ENCODE results near the gene GPR75. TPM values are rescaled to one million over a fixed set of nuclear protein-coding genes. Genes with fewer than 3 reads are reported as not detected.

Gene GPR75
- total and polyA plus RNA-seq, 2 of the 13 experiments (the other 11 are each of a cell fraction or from before 2014, with no cell fraction given) = 3.3 to 4.1 TPM

DNA sequence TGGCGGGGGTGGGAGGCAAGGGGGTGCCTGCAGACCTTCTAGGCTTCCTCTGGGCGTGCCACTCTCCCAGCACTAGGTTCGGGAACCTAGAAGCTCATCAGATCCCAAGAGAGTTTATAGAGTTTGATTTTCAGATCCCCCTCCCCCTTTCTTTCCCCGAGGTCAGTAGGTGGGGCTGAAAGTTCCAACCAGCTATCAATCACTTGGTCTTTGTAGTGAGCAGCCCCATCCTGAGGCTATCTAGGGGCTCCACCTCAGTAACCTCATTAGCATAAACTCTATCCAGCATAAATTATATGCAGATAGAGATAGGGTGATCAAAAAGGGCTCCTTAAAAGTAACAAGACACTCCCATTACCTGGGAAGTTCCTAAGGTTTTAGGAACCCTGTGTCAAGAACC, 40.1 kb downstream of the GPR75 start:
- 92% methylated on average over 4 of the region's 4 CpGs for WGBS (ENCODE audit: low lambda C conversion rate)
- Histone ChIP-seq H3K9ac (ENCODE audit: insufficient read depth, low read depth, low read length) (no peak overlapping the region), H3K36me3 (replicated peaks in 1 of 2; ENCODE audit: control insufficient read depth in 1 of 2, insufficient read depth in 2 of 2, low read length in 2 of 2) (peaks cover 12 to 39% of the 10 kb centered on the region in 2 experiments), H2AFZ (ENCODE audit: low read length) (no peak overlapping the region), H3K9me3 (ENCODE audit: low read length) (no peaks in the 10 kb centered on the region), H3K27ac (ENCODE audit: extremely low read length, insufficient read depth, low read length) (no peak overlapping the region), H3K4me2 (ENCODE audit: low read depth, low read length) (no peak overlapping the region), H3K27me3 (ENCODE audit: control insufficient read depth in 1 of 2, insufficient read depth in 2 of 2, low read length in 2 of 2) (no peaks in the 10 kb centered on the region), H4K20me1 (ENCODE audit: insufficient read depth, low read length) (no peaks in the 10 kb centered on the region), H3K79me2 (ENCODE audit: insufficient read depth, low read length) (no peaks in the 10 kb centered on the region), H3K4me1 (ENCODE audit: insufficient read depth, low read length) (peaks cover 26% of the 10 kb centered on the region), H3K4me3 (replicated peaks in 1 of 3; ENCODE audit: insufficient read depth in 1 of 3, low read depth in 2 of 3, low read length in 3 of 3) (no peak overlapping the region)
- POLR2A ChIA-PET = no interaction called here
- in situ Hi-C loops (cut with HindIII; ENCODE audit: extremely low pct_ligation_motif_present, low pct_unique_long_range_greater_than_20kb) (no loop called here), intact Hi-C loops (cut with micrococcal nuclease; ENCODE audit: unreplicated experiment) (no loop called here)
- FAIRE-seq = no peak
- CTCF ChIA-PET (ENCODE audit: low intra/inter-chr PET ratio, low total read pairs) = no interaction called here
- DNase-seq (ENCODE audit: low spot score) = no peak
- no peak for TF ChIP-seq ZFX (CRISPR knock-in tag; IDR thresholded peaks at IDR 0.05; ENCODE audit: low read depth)
- TF ChIP-seq GABPB1 (CRISPR knock-in tag; IDR thresholded peaks at IDR 0.05) = no peak
- TF ChIP-seq, protein P1, sequence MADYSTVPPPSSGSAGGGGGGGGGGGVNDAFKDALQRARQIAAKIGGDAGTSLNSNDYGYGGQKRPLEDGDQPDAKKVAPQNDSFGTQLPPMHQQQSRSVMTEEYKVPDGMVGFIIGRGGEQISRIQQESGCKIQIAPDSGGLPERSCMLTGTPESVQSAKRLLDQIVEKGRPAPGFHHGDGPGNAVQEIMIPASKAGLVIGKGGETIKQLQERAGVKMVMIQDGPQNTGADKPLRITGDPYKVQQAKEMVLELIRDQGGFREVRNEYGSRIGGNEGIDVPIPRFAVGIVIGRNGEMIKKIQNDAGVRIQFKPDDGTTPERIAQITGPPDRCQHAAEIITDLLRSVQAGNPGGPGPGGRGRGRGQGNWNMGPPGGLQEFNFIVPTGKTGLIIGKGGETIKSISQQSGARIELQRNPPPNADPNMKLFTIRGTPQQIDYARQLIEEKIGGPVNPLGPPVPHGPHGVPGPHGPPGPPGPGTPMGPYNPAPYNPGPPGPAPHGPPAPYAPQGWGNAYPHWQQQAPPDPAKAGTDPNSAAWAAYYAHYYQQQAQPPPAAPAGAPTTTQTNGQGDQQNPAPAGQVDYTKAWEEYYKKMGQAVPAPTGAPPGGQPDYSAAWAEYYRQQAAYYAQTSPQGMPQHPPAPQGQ (CRISPR knock-in tag; IDR thresholded peaks at IDR 0.05; ENCODE audit: borderline replicate concordance) = no peak
- TF ChIP-seq, protein P2, sequence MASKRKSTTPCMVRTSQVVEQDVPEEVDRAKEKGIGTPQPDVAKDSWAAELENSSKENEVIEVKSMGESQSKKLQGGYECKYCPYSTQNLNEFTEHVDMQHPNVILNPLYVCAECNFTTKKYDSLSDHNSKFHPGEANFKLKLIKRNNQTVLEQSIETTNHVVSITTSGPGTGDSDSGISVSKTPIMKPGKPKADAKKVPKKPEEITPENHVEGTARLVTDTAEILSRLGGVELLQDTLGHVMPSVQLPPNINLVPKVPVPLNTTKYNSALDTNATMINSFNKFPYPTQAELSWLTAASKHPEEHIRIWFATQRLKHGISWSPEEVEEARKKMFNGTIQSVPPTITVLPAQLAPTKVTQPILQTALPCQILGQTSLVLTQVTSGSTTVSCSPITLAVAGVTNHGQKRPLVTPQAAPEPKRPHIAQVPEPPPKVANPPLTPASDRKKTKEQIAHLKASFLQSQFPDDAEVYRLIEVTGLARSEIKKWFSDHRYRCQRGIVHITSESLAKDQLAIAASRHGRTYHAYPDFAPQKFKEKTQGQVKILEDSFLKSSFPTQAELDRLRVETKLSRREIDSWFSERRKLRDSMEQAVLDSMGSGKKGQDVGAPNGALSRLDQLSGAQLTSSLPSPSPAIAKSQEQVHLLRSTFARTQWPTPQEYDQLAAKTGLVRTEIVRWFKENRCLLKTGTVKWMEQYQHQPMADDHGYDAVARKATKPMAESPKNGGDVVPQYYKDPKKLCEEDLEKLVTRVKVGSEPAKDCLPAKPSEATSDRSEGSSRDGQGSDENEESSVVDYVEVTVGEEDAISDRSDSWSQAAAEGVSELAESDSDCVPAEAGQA (IDR thresholded peaks at IDR 0.05; ENCODE audit: low read depth) = no peak
- TF ChIP-seq, protein P2 (CRISPR knock-in tag; IDR thresholded peaks at IDR 0.05; ENCODE audit: borderline replicate concordance) = no peak
- no peak for TF ChIP-seq ZNF350 (CRISPR knock-in tag; IDR thresholded peaks at IDR 0.05; ENCODE audit: borderline replicate concordance, low read depth)
- no peak; the same call in 2 of the 3 replicates for ATAC-seq
- BruUV-seq (replicated peaks) = no TSS peak
